Raji (cell line): ENCODE measurements around the gene SLC4A4.

Experiments
- POLR2A ChIP-seq: IDR thresholded peaks from 2 replicates; pipeline ENCODE4 v1.6.1; 2011; ENCODE audit warnings: low read depth, low read length, control low read depth; ENCODE audit not compliant: insufficient read depth

SLC4A4 gene

DNA sequence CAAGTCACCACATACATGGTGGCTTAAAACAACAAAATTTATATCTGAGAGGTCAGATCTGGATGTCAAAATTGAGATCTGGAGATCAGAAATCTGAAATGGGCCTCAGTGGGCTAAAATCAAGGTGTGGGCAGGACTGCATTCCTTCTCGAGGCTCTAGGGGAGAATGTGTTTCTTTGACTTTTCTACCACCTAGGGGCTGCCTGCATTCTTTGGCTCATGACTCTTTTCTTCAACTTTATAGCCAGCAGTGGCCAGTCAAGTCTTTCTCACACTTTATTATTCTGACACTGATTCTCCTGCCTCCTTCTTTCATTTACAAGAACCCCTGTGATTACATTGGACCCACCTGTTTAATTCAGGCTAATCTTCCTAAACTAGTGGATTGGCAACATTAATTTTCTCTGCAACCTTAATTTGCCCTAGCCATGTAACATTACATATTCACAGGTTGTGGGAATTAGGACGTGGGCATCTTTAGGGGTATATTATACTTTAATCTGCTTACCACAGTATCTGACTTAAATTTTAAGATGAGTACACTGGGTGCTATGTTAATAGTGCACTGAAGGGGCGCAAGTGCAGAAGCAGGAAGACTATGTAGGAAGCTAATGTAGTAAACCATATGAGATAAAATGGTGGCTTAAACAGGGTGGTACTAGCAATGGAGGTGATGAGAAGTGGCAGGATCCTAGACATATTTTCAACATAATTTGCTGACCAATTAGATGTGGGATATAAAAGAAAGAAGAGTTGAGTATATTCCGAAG is 188.0 kb downstream of the SLC4A4 start:
- TF ChIP-seq POLR2A, result no peak

DNA sequence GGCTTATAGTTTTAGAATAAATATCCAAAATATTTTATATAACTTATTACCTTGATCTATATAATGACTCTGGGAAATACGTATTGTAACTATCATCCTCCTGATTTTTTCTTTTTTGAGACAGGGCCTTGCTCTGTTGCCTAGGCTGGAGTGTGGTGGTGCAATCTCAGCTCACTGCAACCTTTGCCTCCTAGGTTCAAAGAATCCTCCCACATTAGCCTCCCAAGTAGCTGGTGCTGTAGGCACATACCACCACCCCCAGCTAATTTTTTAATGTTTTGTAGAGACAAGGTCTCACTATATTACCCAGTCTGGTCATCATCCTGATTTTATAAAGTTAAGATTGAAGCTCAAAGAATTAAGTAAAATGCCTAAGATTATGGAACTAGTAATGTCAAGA is 193.6 kb downstream of the SLC4A4 start:
- TF ChIP-seq POLR2A, result no peak

GRCh38 chr4:71533121-71533520 is 194.3 kb downstream of the SLC4A4 start:
- no peak for TF ChIP-seq POLR2A

- TF ChIP-seq POLR2A, result no peak
These were observed 198.8 kb downstream of the SLC4A4 start for GRCh38 chr4:71537551-71538065.

DNA sequence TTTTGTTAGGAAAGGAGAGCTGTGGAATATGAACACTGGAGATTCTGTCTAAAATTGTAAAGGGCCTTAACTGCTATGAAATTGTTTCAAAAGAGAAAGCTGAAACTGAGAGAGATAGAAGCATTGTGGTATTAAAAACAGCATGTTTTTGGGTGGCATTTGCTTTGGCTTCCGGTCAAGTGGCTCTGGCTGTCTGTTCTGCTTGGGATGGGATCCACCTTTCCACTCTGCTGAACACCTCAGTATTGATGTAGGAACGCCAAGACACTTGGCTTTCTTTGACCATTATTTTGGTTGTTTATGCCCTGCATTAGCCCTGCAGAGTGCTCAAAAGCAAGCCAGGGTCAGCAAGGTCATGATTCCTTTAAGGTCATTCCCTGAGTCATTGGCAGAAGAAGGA is 199.7 kb downstream of the SLC4A4 start:
- TF ChIP-seq POLR2A, result no peak

GRCh38 chr4:71540749-71541269 is 202.0 kb downstream of the SLC4A4 start:
- no peak for TF ChIP-seq POLR2A

GRCh38 chr4:71541541-71541940 is 202.7 kb downstream of the SLC4A4 start:
- TF ChIP-seq POLR2A, result no peak

GRCh38 chr4:71545168-71545567 is 206.3 kb downstream of the SLC4A4 start:
- no peak for TF ChIP-seq POLR2A

- TF ChIP-seq POLR2A, result no peak
These were observed 210.8 kb downstream of the SLC4A4 start for GRCh38 chr4:71549516-71550160.

- TF ChIP-seq POLR2A, result no peak
These were observed 211.7 kb downstream of the SLC4A4 start for GRCh38 chr4:71550220-71551165.

DNA sequence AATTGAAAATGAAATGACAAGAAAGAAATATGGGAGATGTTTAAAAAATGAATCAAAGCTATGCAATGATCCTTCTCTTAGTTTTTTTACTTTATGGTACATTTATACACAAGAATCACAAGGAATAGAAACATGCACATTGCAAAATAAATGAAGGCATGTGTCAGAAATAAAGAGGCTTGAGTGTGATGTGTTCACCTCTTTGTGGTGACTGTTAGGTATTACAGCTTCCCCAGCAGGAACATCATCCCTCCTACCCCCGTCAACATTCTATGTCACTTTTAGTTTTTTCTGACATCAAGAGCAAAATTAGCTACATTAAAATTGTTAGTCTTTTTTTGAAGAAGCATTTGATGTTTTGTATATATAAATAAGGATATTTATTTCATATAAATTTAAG is 214.8 kb downstream of the SLC4A4 start:
- no peak for TF ChIP-seq POLR2A

DNA sequence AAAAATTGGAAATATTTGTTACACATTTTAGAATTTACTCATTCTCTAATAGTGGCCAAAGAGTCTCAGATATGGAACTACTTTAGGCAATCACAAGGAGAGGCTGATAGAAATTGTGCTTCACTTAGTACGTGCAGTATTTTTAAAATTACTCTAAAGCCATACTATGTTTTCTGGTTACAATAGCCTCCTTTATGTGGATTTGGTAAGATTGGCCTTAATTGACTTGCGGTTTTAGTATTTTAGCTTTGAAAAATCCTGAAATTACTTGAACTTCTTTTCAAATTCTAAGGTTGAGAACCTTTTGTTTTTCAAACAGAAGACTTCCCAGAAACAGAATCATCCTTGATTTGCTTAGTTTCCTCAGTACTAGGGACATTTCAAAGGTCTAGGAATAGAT is 215.2 kb downstream of the SLC4A4 start:
- no peak for TF ChIP-seq POLR2A

DNA sequence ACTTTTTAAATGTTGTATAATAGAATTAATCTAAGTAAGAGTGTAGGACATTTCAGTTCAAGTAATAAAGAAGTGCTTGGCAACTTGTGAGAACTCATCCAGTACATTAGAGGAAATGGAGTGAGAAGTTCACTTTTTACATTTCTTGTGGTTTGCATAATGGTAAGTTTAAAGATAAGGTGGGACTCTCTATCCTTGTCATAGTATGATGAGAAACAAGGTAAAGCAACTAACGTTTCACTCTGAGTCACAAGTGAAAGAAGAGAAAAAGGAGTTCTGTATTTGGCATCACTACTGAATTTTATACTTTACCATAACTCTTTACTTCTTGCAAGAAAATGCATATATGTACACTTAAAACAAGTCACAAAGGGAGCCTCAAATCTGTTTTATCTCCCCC is 219.4 kb downstream of the SLC4A4 start:
- TF ChIP-seq POLR2A, result no peak

GRCh38 chr4:71559957-71560571 is 221.2 kb downstream of the SLC4A4 start:
- no peak for TF ChIP-seq POLR2A

DNA sequence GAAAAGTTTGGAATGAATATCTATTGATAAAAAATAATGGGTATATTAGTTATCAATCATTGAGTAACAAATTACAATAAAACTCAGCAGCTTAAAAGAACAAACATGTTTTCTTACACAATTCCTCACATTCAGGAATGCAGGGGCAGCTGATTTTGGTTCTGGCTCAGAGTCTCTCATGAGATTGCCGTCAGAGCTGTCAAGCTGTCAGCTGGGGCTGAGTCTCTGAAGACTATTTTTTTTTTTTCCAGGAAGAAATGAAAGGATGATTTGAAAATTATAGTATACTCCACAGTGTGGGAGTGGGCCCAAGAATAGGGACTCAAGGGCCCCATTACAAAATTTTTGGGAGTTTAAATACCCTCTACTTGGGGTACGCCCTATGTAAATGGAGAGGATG is 226.0 kb downstream of the SLC4A4 start:
- TF ChIP-seq POLR2A, result no peak
